H9 (cell line): ENCODE measurements around the gene ETV6. TPM values are rescaled to one million over a fixed set of nuclear protein-coding genes. Genes with fewer than 3 reads are reported as not detected.

ENCODE experiments used
- DNase-seq: peaks from one replicate; pipeline ENCODE4 v3.0.0-alpha.2; 2017
- H2AFZ ChIP-seq: one replicate; pipeline ENCODE4 v1.6.1; 2013; ENCODE audit warnings: mild to moderate bottlenecking, low read length, control low read depth, moderate library complexity
- H2AK5ac ChIP-seq: 2 replicates; pipeline ENCODE4 v1.6.1; 2013; ENCODE audit warnings: low read length, control low read depth, mixed read lengths; ENCODE audit not compliant: insufficient read length
- H2BK120ac ChIP-seq: one replicate; pipeline ENCODE4 v1.6.1; 2013; ENCODE audit warnings: low read depth, mild to moderate bottlenecking, low read length, control low read depth, inconsistent platforms; ENCODE audit not compliant: poor library complexity, severe bottlenecking
- H2BK12ac ChIP-seq: 2 replicates; pipeline ENCODE4 v1.6.1; 2013; ENCODE audit warnings: low read length, control low read depth, mixed read lengths, low read depth; ENCODE audit not compliant: insufficient read length
- H2BK15ac ChIP-seq: 2 replicates; pipeline ENCODE4 v1.6.1; 2013; ENCODE audit warnings: low read depth, low read length, control low read depth
- H2BK20ac ChIP-seq: one replicate; pipeline ENCODE4 v1.6.1; 2013; ENCODE audit warnings: low read depth, mild to moderate bottlenecking, low read length, control low read depth, inconsistent platforms; ENCODE audit not compliant: poor library complexity, severe bottlenecking
- H2BK5ac ChIP-seq: 2 replicates; pipeline ENCODE4 v1.6.1; 2013; ENCODE audit warnings: low read length, control low read depth, mixed read lengths; ENCODE audit not compliant: insufficient read length
- H3K14ac ChIP-seq: 2 replicates; pipeline ENCODE4 v1.6.1; 2013; ENCODE audit warnings: low read length, control low read depth; ENCODE audit not compliant: insufficient read depth
- H3K18ac ChIP-seq: 2 replicates; pipeline ENCODE4 v1.6.1; 2013; ENCODE audit warnings: low read depth, mild to moderate bottlenecking, mixed read lengths, low read length, control low read depth; ENCODE audit not compliant: insufficient read length
- H3K23ac ChIP-seq: 2 replicates; pipeline ENCODE4 v1.6.1; 2013; ENCODE audit warnings: low read length, control low read depth, mixed read lengths, low read depth; ENCODE audit not compliant: insufficient read length
- H3K23me2 ChIP-seq: 2 replicates; pipeline ENCODE4 v1.6.1; 2013; ENCODE audit warnings: low read depth, mild to moderate bottlenecking, mixed read lengths, low read length, control low read depth; ENCODE audit not compliant: insufficient read length, poor library complexity, severe bottlenecking
- H3K27ac ChIP-seq: 2 replicates; pipeline ENCODE4 v1.5.1; 2013; ENCODE audit warnings: low read length, control low read depth, mixed read lengths, low read depth; ENCODE audit not compliant: insufficient read length
- H3K27me3 ChIP-seq: 2 replicates; pipeline ENCODE4 v1.6.1; 2013; ENCODE audit warnings: low read length, control low read depth, inconsistent platforms; ENCODE audit not compliant: insufficient read depth
- H3K4ac ChIP-seq: 2 replicates; pipeline ENCODE4 v1.6.1; 2013; ENCODE audit warnings: low read depth, mild to moderate bottlenecking, control low read depth, inconsistent platforms, low read length, moderate library complexity
- H3K4me1 ChIP-seq: 2 replicates; pipeline ENCODE4 v1.6.1; 2013; ENCODE audit warnings: low read length, control low read depth, inconsistent platforms; ENCODE audit not compliant: insufficient read depth
- H3K4me2 ChIP-seq: 2 replicates; pipeline ENCODE4 v1.6.1; 2013; ENCODE audit warnings: low read length, control low read depth, mixed read lengths; ENCODE audit not compliant: insufficient read length, insufficient read depth
- H3K56ac ChIP-seq: 2 replicates; pipeline ENCODE4 v1.6.1; 2013; ENCODE audit warnings: low read depth, mild to moderate bottlenecking, mixed read lengths, low read length, control low read depth; ENCODE audit not compliant: insufficient read length
- H3K79me1 ChIP-seq: 2 replicates; pipeline ENCODE4 v1.6.1; 2013; ENCODE audit warnings: low read depth, mild to moderate bottlenecking, moderate library complexity, low read length, control low read depth, inconsistent platforms; ENCODE audit not compliant: insufficient read depth, poor library complexity, severe bottlenecking
- H3K79me2 ChIP-seq: 2 replicates; pipeline ENCODE4 v1.6.1; 2013; ENCODE audit warnings: low read length, control low read depth, inconsistent platforms; ENCODE audit not compliant: insufficient read depth
- H3K9ac ChIP-seq: 2 replicates; pipeline ENCODE4 v1.6.1; 2013; ENCODE audit warnings: low read length, control low read depth, mixed read lengths; ENCODE audit not compliant: insufficient read length; ENCODE audit errors: extremely low read depth
- H3K9me3 ChIP-seq: one replicate; pipeline ENCODE4 v1.6.1; 2013; ENCODE audit warnings: low read depth, low read length, inconsistent platforms; ENCODE audit not compliant: control insufficient read depth
- H3T11ph ChIP-seq: one replicate; pipeline ENCODE4 v1.6.1; 2013; ENCODE audit warnings: mild to moderate bottlenecking, low read length, control low read depth, inconsistent platforms
- H4K20me1 ChIP-seq: one replicate; pipeline ENCODE4 v1.6.1; 2013; ENCODE audit not compliant: control insufficient read depth, insufficient read length, insufficient read depth
- H4K5ac ChIP-seq: 2 replicates; pipeline ENCODE4 v1.6.1; 2013; ENCODE audit warnings: low read depth, mild to moderate bottlenecking, mixed read lengths, low read length, control low read depth; ENCODE audit not compliant: insufficient read length
- H4K8ac ChIP-seq: replicated peaks from 2 replicates; pipeline ENCODE4 v1.6.1; 2013; ENCODE audit warnings: low read length, control low read depth, mixed read lengths, low read depth; ENCODE audit not compliant: insufficient read length
- H4K91ac ChIP-seq: 2 replicates; pipeline ENCODE4 v1.6.1; 2013; ENCODE audit warnings: low read depth, mild to moderate bottlenecking, moderate library complexity, mixed read lengths, low read length, control low read depth; ENCODE audit not compliant: insufficient read length
- H3K27ac Mint-ChIP-seq, 3 experiments: 2 replicates in 2 of 3; 3 replicates in 1 of 3; pipeline ENCODE4 v1.8.0; 2020 to 2021; ENCODE audit warnings: mixed read lengths in 3 of 3, mild to moderate bottlenecking in 1 of 3, moderate library complexity in 1 of 3
- H3K27me3 Mint-ChIP-seq: 2 replicates; pipeline ENCODE4 v1.8.0; 2021; ENCODE audit warnings: low read depth, mild to moderate bottlenecking, moderate library complexity, mixed read lengths
- H3K36me3 Mint-ChIP-seq, 3 experiments: 2 replicates in 2 of 3; 3 replicates in 1 of 3; pipeline ENCODE4 v1.8.0; 2020 to 2021; ENCODE audit warnings: low read depth in 3 of 3, mixed read lengths in 3 of 3; ENCODE audit not compliant: insufficient read depth in 1 of 3
- H3K4me1 Mint-ChIP-seq, 2 experiments: 2 replicates each; pipeline ENCODE4 v1.8.0; 2020; ENCODE audit warnings: mixed read lengths in 2 of 2
- H3K4me3 Mint-ChIP-seq, 2 experiments: 2 replicates in 1 of 2; 3 replicates in 1 of 2; pipeline ENCODE4 v1.8.0; 2020 to 2021; ENCODE audit warnings: mild to moderate bottlenecking in 2 of 2, mixed read lengths in 2 of 2, moderate library complexity in 1 of 2
- H3K9me3 Mint-ChIP-seq, 2 experiments: 2 replicates in 1 of 2; 3 replicates in 1 of 2; pipeline ENCODE4 v1.8.0; 2020; ENCODE audit warnings: mild to moderate bottlenecking in 2 of 2, mixed read lengths in 2 of 2, moderate library complexity in 1 of 2
- WGBS: extraction: QIAGEN DNeasy Blood & Tissue Kit; methylation state at CpG from one replicate; pipeline ENCODE4 v1.1.7; 2013; ENCODE audit warnings: missing lambda C conversion rate, low lambda C conversion rate, mixed read lengths; ENCODE audit not compliant: insufficient read length; ENCODE audit errors: extremely low coverage; 5-methylcytosine and 5-hydroxymethylcytosine counted together
- total RNA-seq: library from RNA; stranded (reverse); gene quantifications from 2 replicates; pipeline ENCODE4 v1.2.1, GENCODE V29; 2021
- TF ChIP-seq, protein P1 (sequence below): fragments of 200-600 bp; sonication (generic); conservative IDR thresholded peaks from 3 replicates; pipeline ENCODE4 v1.8.0; 2021; ENCODE audit warnings: antibody characterized with exemption, mild to moderate bottlenecking

Gene ETV6
- total RNA-seq, 1 experiment from 2014 or later: 28.7 TPM

DNA sequence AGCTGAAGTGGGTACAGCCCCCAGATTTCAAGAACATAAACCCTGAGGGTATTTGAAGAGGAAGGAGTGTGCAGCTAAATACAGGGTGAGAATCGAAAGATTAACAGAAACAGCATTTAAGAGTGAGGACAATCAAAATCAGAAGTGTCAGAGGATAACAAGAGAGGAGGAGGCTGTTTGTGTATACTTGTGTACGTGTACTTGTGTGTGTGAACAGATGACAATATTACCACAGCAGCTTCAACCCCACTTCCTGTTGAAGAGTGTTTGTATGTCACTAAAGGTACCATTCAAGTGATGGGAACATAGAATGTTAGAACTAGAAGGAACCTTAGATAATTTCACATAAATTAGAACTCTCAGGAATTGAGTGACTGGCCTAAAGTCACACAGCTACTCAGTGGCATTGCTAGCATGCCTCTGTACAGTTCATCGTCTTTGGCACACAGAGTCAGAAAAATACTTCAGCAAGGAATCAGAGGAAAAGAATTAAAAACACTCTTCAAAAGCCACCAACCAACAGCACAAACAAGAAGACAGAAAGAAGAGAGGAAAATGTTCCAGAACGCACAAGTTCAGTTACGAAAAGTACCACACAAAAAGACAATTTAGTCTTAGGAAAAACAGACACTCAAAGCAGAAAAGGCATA, 256.9 kb downstream of the ETV6 start:
- Histone ChIP-seq H2AFZ (no peak overlapping the region), H2BK12ac (no peak overlapping the region), H3K9me3 (peaks cover 7% of the 10 kb centered on the region), H3K79me1 (no peaks in the 10 kb centered on the region), H2BK20ac (no peak overlapping the region), H3K14ac (no peak overlapping the region), H3K27me3 (no peaks in the 10 kb centered on the region), H4K8ac (no peak overlapping the region), H3K4ac (no peak overlapping the region), H2BK5ac (no peak overlapping the region), H4K5ac (no peak overlapping the region), H3K23ac (no peak overlapping the region), H3K27ac (no peak overlapping the region), H3K9ac (no peak overlapping the region), H3K23me2 (no peaks in the 10 kb centered on the region), H3K56ac (no peak overlapping the region), H3K79me2 (no peaks in the 10 kb centered on the region), H4K20me1 (no peaks in the 10 kb centered on the region), H3K4me1 (no peaks in the 10 kb centered on the region), H3K18ac (no peak overlapping the region), H2BK120ac (no peak overlapping the region), H2BK15ac (no peak overlapping the region), H3K4me2 (no peak overlapping the region), H2AK5ac (no peak overlapping the region), H4K91ac (no peak overlapping the region), H3T11ph (no peak overlapping the region)
- H3K27me3 Mint-ChIP-seq: peaks cover 4% of the 10 kb centered on the region
- DNase-seq: no peak
- H3K27ac Mint-ChIP-seq: no peak overlapping the region
- WGBS: no CpG with 5 or more reads among the region's 5 CpGs
- no peaks in the 10 kb centered on the region for H3K4me1 Mint-ChIP-seq
- H3K4me3 Mint-ChIP-seq: no peak overlapping the region
- peaks cover 35 to 39% of the 10 kb centered on the region in 2 experiments for H3K9me3 Mint-ChIP-seq
- H3K36me3 Mint-ChIP-seq: peaks cover 8 to 28% (median 10%) of the 10 kb centered on the region in 3 experiments
- TF ChIP-seq, protein P1, sequence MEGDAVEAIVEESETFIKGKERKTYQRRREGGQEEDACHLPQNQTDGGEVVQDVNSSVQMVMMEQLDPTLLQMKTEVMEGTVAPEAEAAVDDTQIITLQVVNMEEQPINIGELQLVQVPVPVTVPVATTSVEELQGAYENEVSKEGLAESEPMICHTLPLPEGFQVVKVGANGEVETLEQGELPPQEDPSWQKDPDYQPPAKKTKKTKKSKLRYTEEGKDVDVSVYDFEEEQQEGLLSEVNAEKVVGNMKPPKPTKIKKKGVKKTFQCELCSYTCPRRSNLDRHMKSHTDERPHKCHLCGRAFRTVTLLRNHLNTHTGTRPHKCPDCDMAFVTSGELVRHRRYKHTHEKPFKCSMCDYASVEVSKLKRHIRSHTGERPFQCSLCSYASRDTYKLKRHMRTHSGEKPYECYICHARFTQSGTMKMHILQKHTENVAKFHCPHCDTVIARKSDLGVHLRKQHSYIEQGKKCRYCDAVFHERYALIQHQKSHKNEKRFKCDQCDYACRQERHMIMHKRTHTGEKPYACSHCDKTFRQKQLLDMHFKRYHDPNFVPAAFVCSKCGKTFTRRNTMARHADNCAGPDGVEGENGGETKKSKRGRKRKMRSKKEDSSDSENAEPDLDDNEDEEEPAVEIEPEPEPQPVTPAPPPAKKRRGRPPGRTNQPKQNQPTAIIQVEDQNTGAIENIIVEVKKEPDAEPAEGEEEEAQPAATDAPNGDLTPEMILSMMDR: no peak
